GM23338 (cell line): ENCODE results near the gene C1orf21. TPM values are rescaled to one million over a fixed set of nuclear protein-coding genes. Genes with fewer than 3 reads are reported as not detected.

Experiments used
- ATAC-seq: fragments of 200-7000 bp; cut with Tn5 transposase; 3 replicates; pipeline ENCODE4 v1.9.1; 2020
- DNase-seq: peaks from one replicate; pipeline ENCODE4 v3.0.0-alpha.2; 2015; ENCODE audit warnings: low spot score
- H2AFZ ChIP-seq: fragments of 200-600 bp; sonication (generic); 2 replicates; pipeline ENCODE4 v1.8.0; 2016; ENCODE audit warnings: antibody characterized with exemption, mild to moderate bottlenecking, moderate library complexity
- H3F3A ChIP-seq: fragments of 200-600 bp; sonication (generic); replicated peaks from 2 replicates; pipeline ENCODE4 v1.8.0; 2017; ENCODE audit warnings: antibody characterized with exemption, mixed run types, low read depth
- H3K27ac ChIP-seq: fragments of 200-600 bp; sonication (generic); 2 replicates; pipeline ENCODE4 v1.6.1; 2016; ENCODE audit warnings: low read depth
- H3K27me3 ChIP-seq: fragments of 200-600 bp; sonication (generic); 2 replicates; pipeline ENCODE4 v1.8.0; 2016; ENCODE audit warnings: mild to moderate bottlenecking, mixed run types, moderate library complexity; ENCODE audit not compliant: insufficient read depth
- H3K36me3 ChIP-seq: fragments of 200-600 bp; sonication (generic); 2 replicates; pipeline ENCODE4 v1.8.0; 2016; ENCODE audit warnings: mild to moderate bottlenecking; ENCODE audit not compliant: insufficient read depth
- H3K4me1 ChIP-seq: fragments of 200-600 bp; sonication (generic); 2 replicates; pipeline ENCODE4 v1.8.0; 2016; ENCODE audit warnings: mild to moderate bottlenecking, moderate library complexity; ENCODE audit not compliant: insufficient read depth
- H3K4me2 ChIP-seq: fragments of 200-600 bp; sonication (generic); 2 replicates; pipeline ENCODE4 v1.7.1; 2017; ENCODE audit warnings: mixed run types
- H3K4me3 ChIP-seq: fragments of 200-600 bp; sonication (generic); 2 replicates; pipeline ENCODE4 v1.6.1; 2016; ENCODE audit warnings: mixed run types
- H3K79me2 ChIP-seq: fragments of 200-600 bp; sonication (generic); replicated peaks from 2 replicates; pipeline ENCODE4 v1.8.0; 2017; ENCODE audit warnings: mild to moderate bottlenecking; ENCODE audit not compliant: insufficient read depth
- H3K9me2 ChIP-seq: fragments of 200-600 bp; sonication (generic); 2 replicates; pipeline ENCODE4 v1.8.0; 2017; ENCODE audit not compliant: insufficient read depth
- H4K20me1 ChIP-seq: fragments of 200-600 bp; sonication (generic); replicated peaks from 2 replicates; pipeline ENCODE4 v1.8.0; 2017; ENCODE audit warnings: mild to moderate bottlenecking; ENCODE audit not compliant: insufficient read depth
- H3K27ac Mint-ChIP-seq: 2 replicates; pipeline ENCODE4 v1.8.0; 2020; ENCODE audit warnings: inconsistent platforms, mild to moderate bottlenecking, moderate library complexity, mixed read lengths
- H3K27me3 Mint-ChIP-seq: 3 replicates; pipeline ENCODE4 v1.8.0; 2022; ENCODE audit warnings: low read depth, mild to moderate bottlenecking, moderate library complexity, mixed read lengths, inconsistent platforms; ENCODE audit not compliant: insufficient read depth, poor library complexity
- H3K36me3 Mint-ChIP-seq: 3 replicates; pipeline ENCODE4 v1.8.0; 2021; ENCODE audit warnings: low read depth, mild to moderate bottlenecking, inconsistent platforms, moderate library complexity, mixed read lengths
- H3K4me1 Mint-ChIP-seq: 3 replicates; pipeline ENCODE4 v1.8.0; 2020; ENCODE audit warnings: mild to moderate bottlenecking, inconsistent platforms, mixed read lengths
- H3K4me3 Mint-ChIP-seq: 3 replicates; pipeline ENCODE4 v1.8.0; 2021; ENCODE audit warnings: moderate library complexity, mild to moderate bottlenecking, inconsistent platforms, mixed read lengths
- H3K9me3 Mint-ChIP-seq: 3 replicates; pipeline ENCODE4 v1.8.0; 2020; ENCODE audit warnings: moderate library complexity, mild to moderate bottlenecking, inconsistent platforms, mixed read lengths
- CTCF ChIP-seq, 2 experiments: fragments of 200-600 bp in 1 of 2; sonication (generic) in 1 of 2; conservative IDR thresholded peaks; 2 replicates each; pipeline versions ENCODE4 v1.5.1 to v1.6.1; 2016 to 2017; ENCODE audit warnings: antibody characterized with exemption in 2 of 2, low read depth in 2 of 2, mild to moderate bottlenecking in 2 of 2, moderate library complexity in 1 of 2
- EZH2 ChIP-seq: fragments of 200-600 bp; sonication (generic); IDR thresholded peaks from one replicate; pipeline ENCODE4 v1.8.0; 2017; ENCODE audit warnings: antibody characterized with exemption, mild to moderate bottlenecking, low read depth; ENCODE audit not compliant: unreplicated experiment
- NANOG ChIP-seq: IDR thresholded peaks from 2 replicates; pipeline ENCODE4 v1.6.1; 2016; ENCODE audit warnings: antibody characterized with exemption, borderline replicate concordance
- ZNF331 ChIP-seq: fragments of 250-450 bp; sonication (Bioruptor Pico); IDR thresholded peaks from 2 replicates; pipeline ENCODE4 v1.5.0; 2020; ENCODE audit warnings: low read depth, mild to moderate bottlenecking, moderate library complexity
- ZNF462 ChIP-seq: fragments of 250-450 bp; sonication (Bioruptor Pico); IDR thresholded peaks from 2 replicates; pipeline ENCODE4 v1.5.0; 2020; ENCODE audit warnings: mild to moderate bottlenecking, moderate library complexity
- polyA plus RNA-seq: library from polyadenylated mRNA; unstranded; fragments of >200 nt; fragmentation: Nextera tagmentation; extraction: Ambion mirVana; gene quantifications from 2 replicates; pipeline ENCODE4 v1.2.1, GENCODE V29; 2016
- total RNA-seq: library from RNA; depleted of rRNA; stranded (reverse); fragments of >200 nt; shearing (Covaris generic); gene quantifications from 2 replicates; pipeline ENCODE4 v1.2.3, GENCODE V29; 2014

Gene C1orf21
- total and polyA plus RNA-seq, 2 experiments from 2014 or later: 28.0 to 40.4 TPM

DNA sequence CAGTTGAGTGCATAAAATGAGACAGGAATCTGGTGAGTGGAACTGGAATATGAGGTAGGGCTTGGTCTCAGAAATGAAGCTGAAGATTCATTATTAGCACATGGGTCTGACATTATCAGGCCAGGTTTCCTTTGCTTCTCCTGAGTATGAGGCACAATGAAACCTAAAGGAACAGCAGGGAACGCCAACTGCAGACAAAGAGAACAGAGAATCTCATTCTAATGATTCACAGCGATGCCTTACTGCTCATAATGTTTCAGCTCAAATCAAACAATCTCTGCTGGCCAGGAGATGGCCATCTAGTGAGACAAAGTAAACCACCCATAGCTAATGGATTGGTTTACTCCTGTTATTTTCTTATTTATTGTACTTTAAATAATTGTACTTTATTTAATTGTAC, 133.5 kb downstream of the C1orf21 start:
- Histone ChIP-seq H3K9me2 (no peaks in the 10 kb centered on the region), H3F3A (no peaks in the 10 kb centered on the region), H3K4me2 (no peak overlapping the region), H3K27me3 (no peaks in the 10 kb centered on the region), H3K4me1 (0 out of 2 replicates have a peak, but pooled peaks cover 9% of the 10 kb centered on the region), H4K20me1 (no peaks in the 10 kb centered on the region), H3K27ac (no peak overlapping the region), H3K79me2 (no peaks in the 10 kb centered on the region), H3K36me3 (no peaks in the 10 kb centered on the region), H3K4me3 (no peak overlapping the region), H2AFZ (no peak overlapping the region)
- no peak overlapping the region for H3K4me3 Mint-ChIP-seq
- ATAC-seq (peak; percentile 88), DNase-seq (peak; percentile 48)
- H3K4me1 Mint-ChIP-seq: peaks cover 16% of the 10 kb centered on the region
- no peak overlapping the region for H3K27ac Mint-ChIP-seq
- peaks cover 2% of the 10 kb centered on the region for H3K27me3 Mint-ChIP-seq
- no peak for TF ChIP-seq NANOG
- TF ChIP-seq EZH2: no peak
- TF ChIP-seq ZNF462 (CRISPR knock-in tag): peak; percentile 43; the same call in 1 of the 2 replicates
- no peak for TF ChIP-seq ZNF331
- no peak for TF ChIP-seq CTCF (conservative IDR thresholded peaks at IDR 0.05; ENCODE audit: low read depth in 2 of 2)
- H3K9me3 Mint-ChIP-seq: no peaks in the 10 kb centered on the region
- H3K36me3 Mint-ChIP-seq: peaks cover 3% of the 10 kb centered on the region; the same call in 1 of the 3 replicates
